DND-41 (cell line): ENCODE data around the gene SSR4.
A peak's percentile ranks its signal among the peaks of the same experiment; 100 is the strongest.

Experiments
- ATAC-seq: fragments of 200-7000 bp; cut with Tn5 transposase; 3 replicates; pipeline ENCODE4 v1.9.1; 2021; ENCODE audit warnings: low read depth; ENCODE audit not compliant: insufficient read depth
- DNase-seq: peaks from one replicate; pipeline ENCODE4 v3.0.0-alpha.2; 2020
- H2AFZ ChIP-seq: 2 replicates; pipeline ENCODE4 v1.6.0; 2012; ENCODE audit warnings: low read depth, low read length
- H3K27ac ChIP-seq: 2 replicates; pipeline ENCODE4 v1.5.1; 2012; ENCODE audit warnings: low read length, inconsistent platforms
- H3K27me3 ChIP-seq: fragments of 200-600 bp; sonication (generic); 2 replicates; pipeline ENCODE4 v1.6.0; 2012; ENCODE audit warnings: low read length, mild to moderate bottlenecking, inconsistent platforms; ENCODE audit not compliant: insufficient read depth, poor library complexity
- H3K36me3 ChIP-seq: 2 replicates; pipeline ENCODE4 v1.5.1; 2012; ENCODE audit warnings: low read length, inconsistent platforms; ENCODE audit not compliant: insufficient read depth
- H3K4me1 ChIP-seq: 2 replicates; pipeline ENCODE4 v1.5.1; 2012; ENCODE audit warnings: mild to moderate bottlenecking, low read length; ENCODE audit not compliant: insufficient read depth
- H3K4me2 ChIP-seq: 2 replicates; pipeline ENCODE4 v1.6.0; 2012; ENCODE audit warnings: mild to moderate bottlenecking, moderate library complexity, low read length, inconsistent platforms; ENCODE audit not compliant: insufficient read depth
- H3K4me3 ChIP-seq, 2 experiments: fragments of 200-600 bp in 1 of 2; shearing (Covaris generic) in 1 of 2; 2 replicates each; pipeline ENCODE4 v1.5.1; 2012 to 2016; ENCODE audit warnings: inconsistent platforms in 2 of 2, low read length in 2 of 2, mild to moderate bottlenecking in 2 of 2, low read depth in 1 of 2, moderate library complexity in 1 of 2
- H3K79me2 ChIP-seq: 2 replicates; pipeline ENCODE4 v1.6.0; 2012; ENCODE audit warnings: low read length, inconsistent platforms; ENCODE audit not compliant: insufficient read depth
- H3K9ac ChIP-seq: 2 replicates; pipeline ENCODE4 v1.6.0; 2012; ENCODE audit warnings: low read depth, mild to moderate bottlenecking, inconsistent platforms, low read length, moderate library complexity
- H3K9me3 ChIP-seq: 2 replicates; pipeline ENCODE4 v1.5.1; 2012; ENCODE audit warnings: low read length, moderate library complexity, mild to moderate bottlenecking, inconsistent platforms; ENCODE audit not compliant: insufficient read depth, severe bottlenecking
- H4K20me1 ChIP-seq: 2 replicates; pipeline ENCODE4 v1.6.0; 2012; ENCODE audit warnings: low read length; ENCODE audit not compliant: insufficient read depth
- CTCF ChIP-seq: IDR thresholded peaks from 2 replicates; pipeline ENCODE4 v1.5.1; 2012; ENCODE audit warnings: borderline replicate concordance, low read length, moderate library complexity, mild to moderate bottlenecking; ENCODE audit not compliant: poor library complexity, severe bottlenecking; ENCODE audit errors: extremely low read depth
- EZH2 ChIP-seq: IDR thresholded peaks from 3 replicates; pipeline ENCODE4 v1.6.1; 2012; ENCODE audit warnings: borderline replicate concordance, low read depth, mild to moderate bottlenecking, moderate library complexity, low read length, inconsistent platforms; ENCODE audit not compliant: severe bottlenecking

SSR4 gene

GRCh38 chrX:153765138-153766079 lies 29.1 kb upstream of the SSR4 start:
- Histone ChIP-seq H3K27ac (no peak overlapping the region), H3K27me3 (no peaks in the 10 kb centered on the region), H3K4me2 (peak overlapping the region; percentile 59), H2AFZ (no peak overlapping the region), H3K4me3 (peak overlapping the region in 1 of 2 experiments; percentile 45; a peak in 1 of 4 replicates), H3K9ac (peak overlapping the region; percentile 41; the same call in 1 of the 2 replicates), H3K79me2 (no peaks in the 10 kb centered on the region), H4K20me1 (peaks cover 4% of the 10 kb centered on the region; the same call in 1 of the 2 replicates), H3K36me3 (no peaks in the 10 kb centered on the region), H3K4me1 (peaks cover 24% of the 10 kb centered on the region), H3K9me3 (no peaks in the 10 kb centered on the region)
- DNase-seq (no peak), ATAC-seq (no peak)
- TF ChIP-seq CTCF (no peak), EZH2 (no peak)

GRCh38 chrX:153766098-153766817 lies 28.2 kb upstream of the SSR4 start:
- no peaks in the 10 kb centered on the region for H3K79me2 ChIP-seq
- peak overlapping the region; percentile 64 for H2AFZ ChIP-seq
- H4K20me1 ChIP-seq, result peaks cover 4% of the 10 kb centered on the region; the same call in 1 of the 2 replicates
- DNase-seq (peak; percentile 78), ATAC-seq (peak; percentile 91)
- peak overlapping the region; percentile 59 for H3K4me2 ChIP-seq
- no peaks in the 10 kb centered on the region for H3K27me3 ChIP-seq
- H3K4me1 ChIP-seq, result peaks cover 24% of the 10 kb centered on the region
- no peaks in the 10 kb centered on the region for H3K36me3 ChIP-seq
- no peaks in the 10 kb centered on the region for H3K9me3 ChIP-seq
- H3K4me3 ChIP-seq, result peak overlapping the region in 1 of 2 experiments; percentile 45; a peak in 2 of 4 replicates
- H3K27ac ChIP-seq, result peak overlapping the region; percentile 64; the same call in 1 of the 2 replicates
- peak overlapping the region; percentile 41 for H3K9ac ChIP-seq
- TF ChIP-seq EZH2 (no peak), CTCF (no peak)

GRCh38 chrX:153766871-153767673 lies 27.4 kb upstream of the SSR4 start:
- no peak for DNase-seq

More at GRCh38 chrX:153766871-153767673, 27.4 kb upstream of the SSR4 start:
- peak overlapping the region in 1 of 2 experiments; percentile 45; a peak in 1 of 4 replicates for H3K4me3 ChIP-seq
- H2AFZ ChIP-seq, result no peak overlapping the region
- no peaks in the 10 kb centered on the region for H3K36me3 ChIP-seq
- H4K20me1 ChIP-seq, result peaks cover 4% of the 10 kb centered on the region; the same call in 1 of the 2 replicates
- 0 out of 2 replicates have a peak overlapping the region, but pooled peaks have one; percentile 32 for H3K27ac ChIP-seq
- ATAC-seq, result no peak
- H3K9me3 ChIP-seq, result no peaks in the 10 kb centered on the region
- no peaks in the 10 kb centered on the region for H3K79me2 ChIP-seq
- H3K9ac ChIP-seq, result peak overlapping the region; percentile 41
- peaks cover 24% of the 10 kb centered on the region for H3K4me1 ChIP-seq
- TF ChIP-seq CTCF, result no peak
- no peak for TF ChIP-seq EZH2
- H3K27me3 ChIP-seq, result no peaks in the 10 kb centered on the region
- peak overlapping the region; percentile 59 for H3K4me2 ChIP-seq
